Lung (tissue), 12 donors: ENCODE results near the gene AFF1. TPM values are rescaled to one million over a fixed set of nuclear protein-coding genes. Genes with fewer than 3 reads are reported as not detected.
A peak's percentile ranks its signal among the peaks of the same experiment; 100 is the strongest.

ENCODE experiments used
- ATAC-seq: fragments of 200-7000 bp; cut with Tn5 transposase; one replicate; pipeline ENCODE4 v1.9.1; 2020; ENCODE audit warnings: moderate number of reproducible peaks; ENCODE audit not compliant: insufficient read depth, low FRiP score
- DNase-seq, 3 donors: peaks; one replicate each; pipeline ENCODE4 v3.0.0-alpha.2; 2013 to 2017
- H3K27ac ChIP-seq, 2 donors: one replicate each; pipeline ENCODE4 v1.5.1; 2013; ENCODE audit warnings: mild to moderate bottlenecking in 2 of 2, moderate library complexity in 2 of 2, control low read depth in 1 of 2, inconsistent platforms in 1 of 2, low read depth in 1 of 2, low read length in 1 of 2
- H3K27me3 ChIP-seq, 3 donors: one replicate each; pipeline ENCODE4 v1.5.1; 2013; ENCODE audit warnings: low read length in 2 of 3; ENCODE audit not compliant: control insufficient read depth in 3 of 3, insufficient read depth in 3 of 3
- H3K36me3 ChIP-seq, 4 donors: one replicate each; pipeline ENCODE4 v1.5.1; 2013; ENCODE audit warnings: low read length in 4 of 4, mild to moderate bottlenecking in 1 of 4, moderate library complexity in 1 of 4; ENCODE audit not compliant: control insufficient read depth in 4 of 4, insufficient read depth in 4 of 4
- H3K4me1 ChIP-seq, 5 donors: one replicate each; pipeline ENCODE4 v1.5.1; 2013; ENCODE audit warnings: low read length in 5 of 5, mild to moderate bottlenecking in 2 of 5, moderate library complexity in 1 of 5; ENCODE audit not compliant: control insufficient read depth in 5 of 5, insufficient read depth in 5 of 5
- H3K4me3 ChIP-seq: one replicate; pipeline ENCODE4 v1.5.1; 2013; ENCODE audit warnings: mild to moderate bottlenecking, control low read depth, moderate library complexity
- H3K9ac ChIP-seq, 2 donors: one replicate each; pipeline ENCODE4 v1.5.1; 2013; ENCODE audit warnings: low read length in 2 of 2, control low read depth in 1 of 2; ENCODE audit not compliant: insufficient read depth in 1 of 2
- H3K9me3 ChIP-seq, 4 donors: one replicate each; pipeline ENCODE4 v1.5.1; 2013; ENCODE audit warnings: low read length in 3 of 4, mild to moderate bottlenecking in 1 of 4, moderate library complexity in 1 of 4; ENCODE audit not compliant: control insufficient read depth in 4 of 4, insufficient read depth in 3 of 4
- WGBS, 2 donors: extraction: QIAGEN DNeasy Blood & Tissue Kit; methylation state at CpG; one replicate each; pipeline ENCODE4 v1.1.7; 2013; 5-methylcytosine and 5-hydroxymethylcytosine counted together
- polyA plus RNA-seq, 2 donors: library from polyadenylated mRNA; stranded (reverse); fragments of 200-250 nt; gene quantifications; one replicate each; pipeline ENCODE4 v1.2.1, GENCODE V29; 2013
- total RNA-seq, 2 donors: library from RNA; depleted of rRNA in 1 of 2; stranded (reverse); fragments of >200 nt in 1 of 2; gene quantifications; one replicate each; pipeline ENCODE4 v1.2.1, GENCODE V29; 2014 to 2021
- TF ChIP-seq, protein P1 (sequence below): IDR thresholded peaks from 2 replicates; pipeline ENCODE4 v1.5.1; 2012; ENCODE audit warnings: mild to moderate bottlenecking; ENCODE audit errors: control extremely low read depth, extremely low read depth
- donor health status: control.
- donor health status: control.
- donor health status: Bipolar disorder and iron deficiency.
- donor health status: healthy.
- donor health status: DM: yes; HTN: yes; CAD: no.

Gene AFF1
- total and polyA plus RNA-seq, 4 donors = 9.5 to 79.0 (median 35.8) TPM

DNA sequence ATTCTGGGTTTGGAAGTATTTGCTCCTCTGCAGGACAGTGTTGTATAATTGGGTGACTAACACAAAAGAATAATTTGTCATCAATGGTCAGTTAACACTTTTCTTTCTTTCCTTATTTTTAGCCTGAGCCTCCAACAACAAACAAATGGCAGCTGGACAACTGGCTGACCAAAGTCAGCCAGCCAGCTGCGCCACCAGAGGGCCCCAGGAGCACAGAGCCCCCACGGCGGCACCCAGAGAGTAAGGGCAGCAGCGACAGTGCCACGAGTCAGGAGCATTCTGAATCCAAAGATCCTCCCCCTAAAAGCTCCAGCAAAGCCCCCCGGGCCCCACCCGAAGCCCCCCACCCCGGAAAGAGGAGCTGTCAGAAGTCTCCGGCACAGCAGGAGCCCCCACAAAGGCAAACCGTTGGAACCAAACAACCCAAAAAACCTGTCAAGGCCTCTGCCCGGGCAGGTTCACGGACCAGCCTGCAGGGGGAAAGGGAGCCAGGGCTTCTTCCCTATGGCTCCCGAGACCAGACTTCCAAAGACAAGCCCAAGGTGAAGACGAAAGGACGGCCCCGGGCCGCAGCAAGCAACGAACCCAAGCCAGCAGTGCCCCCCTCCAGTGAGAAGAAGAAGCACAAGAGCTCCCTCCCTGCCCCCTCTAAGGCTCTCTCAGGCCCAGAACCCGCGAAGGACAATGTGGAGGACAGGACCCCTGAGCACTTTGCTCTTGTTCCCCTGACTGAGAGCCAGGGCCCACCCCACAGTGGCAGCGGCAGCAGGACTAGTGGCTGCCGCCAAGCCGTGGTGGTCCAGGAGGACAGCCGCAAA is 179.6 kb downstream of the AFF1 start:
- peaks cover 15 to 23% (median 21%) of the 10 kb centered on the region in 4 donors for H3K36me3 ChIP-seq
- WGBS, 2 donors = 93 to 94% methylated on average over 24 of the region's 24 CpGs
- DNase-seq (no peak), ATAC-seq (no peak)
- no peaks in the 10 kb centered on the region for H3K27me3 ChIP-seq
- no peak overlapping the region for H3K9ac ChIP-seq
- no peak overlapping the region for H3K4me3 ChIP-seq
- TF ChIP-seq, protein P1, sequence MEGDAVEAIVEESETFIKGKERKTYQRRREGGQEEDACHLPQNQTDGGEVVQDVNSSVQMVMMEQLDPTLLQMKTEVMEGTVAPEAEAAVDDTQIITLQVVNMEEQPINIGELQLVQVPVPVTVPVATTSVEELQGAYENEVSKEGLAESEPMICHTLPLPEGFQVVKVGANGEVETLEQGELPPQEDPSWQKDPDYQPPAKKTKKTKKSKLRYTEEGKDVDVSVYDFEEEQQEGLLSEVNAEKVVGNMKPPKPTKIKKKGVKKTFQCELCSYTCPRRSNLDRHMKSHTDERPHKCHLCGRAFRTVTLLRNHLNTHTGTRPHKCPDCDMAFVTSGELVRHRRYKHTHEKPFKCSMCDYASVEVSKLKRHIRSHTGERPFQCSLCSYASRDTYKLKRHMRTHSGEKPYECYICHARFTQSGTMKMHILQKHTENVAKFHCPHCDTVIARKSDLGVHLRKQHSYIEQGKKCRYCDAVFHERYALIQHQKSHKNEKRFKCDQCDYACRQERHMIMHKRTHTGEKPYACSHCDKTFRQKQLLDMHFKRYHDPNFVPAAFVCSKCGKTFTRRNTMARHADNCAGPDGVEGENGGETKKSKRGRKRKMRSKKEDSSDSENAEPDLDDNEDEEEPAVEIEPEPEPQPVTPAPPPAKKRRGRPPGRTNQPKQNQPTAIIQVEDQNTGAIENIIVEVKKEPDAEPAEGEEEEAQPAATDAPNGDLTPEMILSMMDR = no peak
- H3K9me3 ChIP-seq = no peaks in the 10 kb centered on the region
- H3K27ac ChIP-seq = no peak overlapping the region
- peaks cover 0 to 12% (median 9%) of the 10 kb centered on the region in 5 donors for H3K4me1 ChIP-seq

DNA sequence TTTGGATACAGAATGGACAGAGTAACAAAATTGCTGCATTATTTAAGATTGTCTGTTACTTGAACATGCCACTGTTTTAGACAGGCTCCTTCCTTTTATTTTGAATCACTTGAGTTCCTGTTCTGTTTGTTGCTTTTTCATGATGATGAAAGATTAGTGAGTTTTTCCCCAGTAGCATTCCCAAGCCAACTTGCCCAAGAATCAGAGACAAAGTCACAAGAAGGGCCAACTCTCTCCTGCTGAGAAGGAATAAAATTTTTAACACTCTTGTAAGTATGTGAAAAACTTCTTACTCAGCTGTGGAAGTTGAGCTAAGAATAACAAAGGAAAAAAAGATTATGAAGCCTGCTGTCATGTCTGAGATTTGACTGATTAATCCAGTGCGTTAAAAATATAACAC is 181.4 kb downstream of the AFF1 start:
- no peaks in the 10 kb centered on the region for H3K9me3 ChIP-seq
- ATAC-seq (no peak), DNase-seq (no peak)
- H3K36me3 ChIP-seq = peaks cover 22 to 23% (median 23%) of the 10 kb centered on the region in 4 donors
- TF ChIP-seq, protein P1 = no peak
- peaks cover 3 to 20% (median 14%) of the 10 kb centered on the region in 5 donors for H3K4me1 ChIP-seq
- H3K27me3 ChIP-seq = no peaks in the 10 kb centered on the region
- WGBS, 2 donors = 84 to 96% methylated on average over 1 of the region's 1 CpG
- H3K4me3 ChIP-seq = no peak overlapping the region
- no peak overlapping the region for H3K27ac ChIP-seq
- no peak overlapping the region for H3K9ac ChIP-seq

GRCh38 chr4:87117051-87117731 is 182.4 kb downstream of the AFF1 start:
- TF ChIP-seq, protein P1 = no peak

More at GRCh38 chr4:87117051-87117731, 182.4 kb downstream of the AFF1 start:
- Histone ChIP-seq H3K27ac (peak overlapping the region; percentile 39 to 40), H3K4me1 (peaks cover 6 to 25% (median 18%) of the 10 kb centered on the region in 5 donors), H3K4me3 (no peak overlapping the region), H3K27me3 (no peaks in the 10 kb centered on the region), H3K9me3 (no peaks in the 10 kb centered on the region), H3K9ac (no peak overlapping the region), H3K36me3 (peaks cover 17 to 23% (median 21%) of the 10 kb centered on the region in 4 donors)
- ATAC-seq = no peak
- WGBS, 2 donors = 69 to 84% methylated on average over 8 of the region's 8 CpGs
- no peak for DNase-seq
